Transverse colon (tissue), 4 donors: ENCODE measurements around the gene YWHAH.

Source experiments
- CTCF ChIP-seq, 5 experiments: fragments of 200-600 bp in 3 of 5; fragments of 450-650 bp in 2 of 5; sonication (generic) in 3 of 5; IDR thresholded peaks; 1 replicate in 2 of 5; 2 replicates in 3 of 5; pipeline ENCODE4 v1.5.1; 2016 to 2017; ENCODE audit warnings: antibody characterized with exemption in 5 of 5, inconsistent platforms in 3 of 5, mild to moderate bottlenecking in 2 of 5, moderate library complexity in 1 of 5
- EP300 ChIP-seq: sonication (generic); formaldehyde crosslinking; IDR thresholded peaks from one replicate; pipeline ENCODE4 v1.6.1; 2017; ENCODE audit warnings: antibody characterized with exemption, low read depth
- POLR2A ChIP-seq: fragments of 450-650 bp; IDR thresholded peaks from one replicate; pipeline ENCODE4 v1.6.1; 2016; ENCODE audit warnings: antibody characterized with exemption, mild to moderate bottlenecking, moderate library complexity
- POLR2AphosphoS5 ChIP-seq, 3 donors: sonication (generic); formaldehyde crosslinking; IDR thresholded peaks; one replicate each; pipeline ENCODE4 v1.6.1; 2016; ENCODE audit warnings: antibody characterized with exemption in 3 of 3

- TF ChIP-seq CTCF (IDR thresholded peaks at IDR 0.05) (no peak), POLR2A (no peak), POLR2AphosphoS5 (IDR thresholded peaks at IDR 0.05) (no peak), EP300 (no peak)
Measured at GRCh38 chr22:31977939-31978338, 33.6 kb downstream of the YWHAH start.
